NB4 (cell line): Measurements from ENCODE around the gene USP6.

Experiments
- CTCF ChIP-seq: IDR thresholded peaks from one replicate; pipeline ENCODE4 v1.5.1; 2012; ENCODE audit warnings: low read depth, low read length
- MAX ChIP-seq: IDR thresholded peaks from 2 replicates; pipeline ENCODE4 v1.6.1; 2011; ENCODE audit warnings: low read depth, low read length
- POLR2A ChIP-seq: IDR thresholded peaks from 2 replicates; pipeline ENCODE4 v1.6.1; 2011; ENCODE audit warnings: mild to moderate bottlenecking; ENCODE audit not compliant: insufficient read length; ENCODE audit errors: extremely low read depth

- TF ChIP-seq CTCF, result no peak
- no peak for TF ChIP-seq POLR2A
- TF ChIP-seq MAX, result no peak
These were observed 23.0 kb downstream of the USP6 start for GRCh38 chr17:5138616-5139457.
